ENCODE data around the gene HACD2.
"Not testable (repeated sequence)": the region's sequence is repeated elsewhere in the genome, so short reads cannot be mapped to it uniquely, and the experiment has no call there.

Gene HACD2

GRCh38 chr3:123611082-123611481, 26.2 kb upstream of the HACD2 start:
- DNase-seq (ENCODE audit: low read depth) = no peak

GRCh38 chr3:123610331-123610730, 25.5 kb upstream of the HACD2 start:
- DNase-seq (ENCODE audit: low read depth) = no peak

- DNase-seq (ENCODE audit: low read depth) = no peak
Measured at GRCh38 chr3:123609063-123609462, 24.2 kb upstream of the HACD2 start.

GRCh38 chr3:123608263-123608937, 23.5 kb upstream of the HACD2 start:
- no peak for DNase-seq (ENCODE audit: low read depth)

GRCh38 chr3:123606527-123606926, 21.7 kb upstream of the HACD2 start:
- DNase-seq (ENCODE audit: low read depth) = no peak

- no peak for DNase-seq (ENCODE audit: low read depth)
Measured at GRCh38 chr3:123605789-123606234, 21.0 kb upstream of the HACD2 start.

GRCh38 chr3:123603153-123603552, 18.3 kb upstream of the HACD2 start:
- not testable (repeated sequence) for DNase-seq (ENCODE audit: low read depth)

- DNase-seq (ENCODE audit: low read depth) = no peak
Measured at GRCh38 chr3:123602325-123602724, 17.5 kb upstream of the HACD2 start.

- not testable (repeated sequence) for DNase-seq (ENCODE audit: low read depth)
Measured at GRCh38 chr3:123600863-123601262, 16.0 kb upstream of the HACD2 start.

- DNase-seq (ENCODE audit: low read depth) = no peak
Measured at GRCh38 chr3:123597561-123597960, 12.7 kb upstream of the HACD2 start.

GRCh38 chr3:123595396-123596180, 10.7 kb upstream of the HACD2 start:
- no peak for DNase-seq (ENCODE audit: low read depth)

GRCh38 chr3:123593381-123593780, 8.5 kb upstream of the HACD2 start:
- DNase-seq (ENCODE audit: low read depth) = no peak

GRCh38 chr3:123590685-123591450, 6.0 kb upstream of the HACD2 start:
- no peak for DNase-seq (ENCODE audit: low read depth)

GRCh38 chr3:123587401-123587800, 2.5 kb upstream of the HACD2 start:
- no peak for DNase-seq (ENCODE audit: low read depth)

- DNase-seq (ENCODE audit: low read depth) = no peak
Measured at GRCh38 chr3:123586968-123587367, 2.1 kb upstream of the HACD2 start.

- no peak for DNase-seq (ENCODE audit: low read depth)
Measured at GRCh38 chr3:123586131-123586530, 1.3 kb upstream of the HACD2 start.

- no peak for DNase-seq (ENCODE audit: low read depth)
Measured at GRCh38 chr3:123584284-123584987, 417 bp downstream of the HACD2 start.

- DNase-seq (ENCODE audit: low read depth) = no peak
Measured at GRCh38 chr3:123583561-123583960, 1.3 kb downstream of the HACD2 start.

- no peak for DNase-seq (ENCODE audit: low read depth)
Measured at GRCh38 chr3:123582315-123582714, 2.5 kb downstream of the HACD2 start.

GRCh38 chr3:123576122-123576521, 8.7 kb downstream of the HACD2 start:
- DNase-seq (ENCODE audit: low read depth) = no peak

- no peak for DNase-seq (ENCODE audit: low read depth)
Measured at GRCh38 chr3:123571973-123572365, 12.9 kb downstream of the HACD2 start.

Measured in stimulated activated CD8-positive, alpha-beta memory T cell treated with anti-CD3 and anti-CD28 coated beads, Interleukin-12 subunit alpha, Interleukin-12 subunit beta, amount 100 ng/mL, for 1 hour (primary cell).